PC-9 (cell line): ENCODE results near the gene ELMO3. TPM values are rescaled to one million over a fixed set of nuclear protein-coding genes. Genes with fewer than 3 reads are reported as not detected.

Source experiments
- BruUV-seq: library from RNA; stranded (reverse); fragments of 400-500 nt; replicated peaks from 2 replicates; lab custom pipeline; 2021; lab: Mats Ljungman, UMichigan
- CTCF ChIA-PET: fragments of 300-600 bp; sonication (Branson Sonifier 250); formaldehyde crosslinking; loops from one replicate; lab custom pipeline; 2022; ENCODE audit warnings: antibody characterized with exemption; lab: Charles Lee
- POLR2A ChIA-PET: fragments of 300-600 bp; sonication (Branson Sonifier 250); formaldehyde crosslinking; loops from one replicate; lab custom pipeline; 2022; ENCODE audit warnings: antibody characterized with exemption; ENCODE audit not compliant: unreplicated experiment; lab: Charles Lee
- DNase-seq, 2 experiments: peaks; one replicate each; pipeline versions ENCODE4 v3.0.0 to v3.0.0-alpha.2; 2015 to 2022; ENCODE audit warnings: mixed read lengths in 1 of 2
- H2AFZ ChIP-seq: fragments of 200-600 bp; sonication (generic); 2 replicates; pipeline ENCODE4 v1.8.1; 2017; ENCODE audit warnings: antibody characterized with exemption
- H3F3A ChIP-seq: fragments of 200-600 bp; sonication (generic); 2 replicates; pipeline ENCODE4 v1.8.1; 2017; ENCODE audit warnings: antibody characterized with exemption, mild to moderate bottlenecking, low read depth; ENCODE audit not compliant: insufficient read depth
- H3K27ac ChIP-seq: fragments of 200-600 bp; sonication (generic); 2 replicates; pipeline ENCODE4 v1.6.1; 2016; ENCODE audit warnings: mixed run types
- H3K27me3 ChIP-seq: fragments of 200-600 bp; sonication (generic); 2 replicates; pipeline ENCODE4 v1.6.1; 2016; ENCODE audit warnings: low read depth, mixed run types; ENCODE audit not compliant: insufficient read depth
- H3K36me3 ChIP-seq: fragments of 200-600 bp; sonication (generic); 2 replicates; pipeline ENCODE4 v1.6.1; 2016; ENCODE audit warnings: low read depth, mixed run types
- H3K4me1 ChIP-seq: fragments of 200-600 bp; sonication (generic); replicated peaks from 2 replicates; pipeline ENCODE4 v1.6.1; 2016; ENCODE audit warnings: mixed run types; ENCODE audit not compliant: insufficient read depth
- H3K4me2 ChIP-seq: fragments of 200-600 bp; sonication (generic); 2 replicates; pipeline ENCODE4 v1.6.1; 2017; ENCODE audit warnings: mixed run types
- H3K4me3 ChIP-seq: fragments of 200-600 bp; sonication (generic); 2 replicates; pipeline ENCODE4 v1.6.1; 2016; ENCODE audit warnings: mixed run types
- H3K79me2 ChIP-seq: fragments of 200-600 bp; sonication (generic); 2 replicates; pipeline ENCODE4 v1.6.1; 2017; ENCODE audit warnings: low read depth, mixed run types
- H3K9me2 ChIP-seq: fragments of 200-600 bp; sonication (generic); 2 replicates; pipeline ENCODE4 v1.8.1; 2017; ENCODE audit warnings: mild to moderate bottlenecking; ENCODE audit not compliant: insufficient read depth
- H3K9me3 ChIP-seq: fragments of 200-600 bp; sonication (generic); 2 replicates; pipeline ENCODE4 v1.8.1; 2016; ENCODE audit warnings: low read depth; ENCODE audit not compliant: insufficient read depth
- H4K20me1 ChIP-seq: fragments of 200-600 bp; sonication (generic); 2 replicates; pipeline ENCODE4 v1.8.1; 2017; ENCODE audit not compliant: insufficient read depth
- CTCF ChIP-seq: fragments of 200-600 bp; sonication (generic); conservative IDR thresholded peaks from 2 replicates; pipeline ENCODE4 v1.6.1; 2017; ENCODE audit warnings: mixed run types, antibody characterized with exemption, mild to moderate bottlenecking, moderate library complexity
- EZH2 ChIP-seq: fragments of 200-600 bp; sonication (generic); IDR thresholded peaks from 2 replicates; pipeline ENCODE4 v1.8.0; 2017; ENCODE audit warnings: antibody characterized with exemption, low read depth
- intact Hi-C: fragments of 100-400 bp; cut with micrococcal nuclease; formaldehyde crosslinking; loops from one replicate; pipeline ENCODE4 v1.10.0; 2022; ENCODE audit not compliant: unreplicated experiment
- total RNA-seq: library from RNA; stranded (reverse); gene quantifications from 2 replicates; pipeline ENCODE4 v1.2.3, GENCODE V29; 2021

Gene ELMO3
- total RNA-seq, 1 experiment from 2014 or later: 32.4 TPM

GRCh38 chr16:67201411-67202345 is 2.7 kb downstream of the ELMO3 start:
- intact Hi-C loops: no loop called here
- Histone ChIP-seq H3K4me2 (no peak overlapping the region), H3K27me3 (no peaks in the 10 kb centered on the region), H3K79me2 (peaks cover 16% of the 10 kb centered on the region), H3K9me2 (no peaks in the 10 kb centered on the region), H4K20me1 (peaks cover 11% of the 10 kb centered on the region; the same call in 1 of the 2 replicates), H2AFZ (no peak overlapping the region), H3F3A (peaks cover 46% of the 10 kb centered on the region), H3K4me3 (no peak overlapping the region), H3K9me3 (no peaks in the 10 kb centered on the region), H3K36me3 (0 out of 2 replicates have a peak, but pooled peaks cover 4% of the 10 kb centered on the region), H3K4me1 (peaks cover 44% of the 10 kb centered on the region), H3K27ac (no peak overlapping the region)
- no peak for DNase-seq
- BruUV-seq: no TSS peak
- ChIA-PET POLR2A (interaction anchor here (0.6 to 0.7 kb wide), 2 partner anchors 64 to 191 kb away, joined by 4 to 5 read pairs; partner anchors contain the start of gene TPPP3), CTCF (interaction anchor here (0.7 kb wide), 3 partner anchors 9 to 45 kb away, joined by 3 to 8 read pairs (median 6); no protein-coding TSS in a partner anchor)
- TF ChIP-seq EZH2: no peak
- no peak for TF ChIP-seq CTCF

- CTCF ChIA-PET: interaction anchor here (0.7 kb wide), 1 partner anchor 44 kb away, joined by 6 read pairs; no protein-coding TSS in a partner anchor
- Histone ChIP-seq H3K4me1 (peaks cover 44% of the 10 kb centered on the region), H3K36me3 (0 out of 2 replicates have a peak, but pooled peaks cover 3% of the 10 kb centered on the region), H3K27ac (no peak overlapping the region), H3K79me2 (peaks cover 16% of the 10 kb centered on the region), H3K9me3 (no peaks in the 10 kb centered on the region), H3K4me2 (no peak overlapping the region), H3F3A (peaks cover 46% of the 10 kb centered on the region), H4K20me1 (peaks cover 11% of the 10 kb centered on the region; the same call in 1 of the 2 replicates), H2AFZ (no peak overlapping the region), H3K9me2 (no peaks in the 10 kb centered on the region), H3K4me3 (no peak overlapping the region), H3K27me3 (no peaks in the 10 kb centered on the region)
- BruUV-seq: no TSS peak
- no peak for TF ChIP-seq EZH2
- no peak for TF ChIP-seq CTCF
- POLR2A ChIA-PET: interaction anchor here (0.5 to 0.6 kb wide), 2 partner anchors 39 to 63 kb away, joined by 4 to 5 read pairs; no protein-coding TSS in a partner anchor
- no peak for DNase-seq
- intact Hi-C loops: no loop called here
Observed at GRCh38 chr16:67202426-67202825, 3.5 kb downstream of the ELMO3 start.

- TF ChIP-seq EZH2 (no peak), CTCF (no peak)
- Histone ChIP-seq H3K4me1 (peaks cover 44% of the 10 kb centered on the region), H3K27ac (no peak overlapping the region), H3K79me2 (peaks cover 16% of the 10 kb centered on the region), H3K4me2 (no peak overlapping the region), H3K36me3 (0 out of 2 replicates have a peak, but pooled peaks cover 3% of the 10 kb centered on the region), H3K27me3 (no peaks in the 10 kb centered on the region), H3K9me2 (no peaks in the 10 kb centered on the region), H4K20me1 (peaks cover 5% of the 10 kb centered on the region; the same call in 1 of the 2 replicates), H3K9me3 (no peaks in the 10 kb centered on the region), H3K4me3 (no peak overlapping the region), H2AFZ (no peak overlapping the region), H3F3A (peaks cover 45% of the 10 kb centered on the region)
- ChIA-PET POLR2A (interaction anchor here (0.5 kb wide), 1 partner anchor 39 kb away, joined by 4 read pairs; no protein-coding TSS in a partner anchor), CTCF (no interaction called here)
- intact Hi-C loops: no loop called here
- no peak for DNase-seq
- no TSS peak for BruUV-seq
Observed at GRCh38 chr16:67202956-67203493, 4.1 kb downstream of the ELMO3 start.
